Measurements from ENCODE around the gene TANC1.

TANC1 gene

GRCh38 chr2:159185401-159186130 is 217.1 kb downstream of the TANC1 start:
- Histone ChIP-seq H3K27ac (no peak overlapping the region), H3K9me3 (no peaks in the 10 kb centered on the region), H3K27me3 (no peaks in the 10 kb centered on the region), H3K4me1 (no peaks in the 10 kb centered on the region), H3K4me3 (no peak overlapping the region), H3K36me3 (peaks cover 11 to 76% (median 19%) of the 10 kb centered on the region in 3 donors)
- TF ChIP-seq, protein P1, sequence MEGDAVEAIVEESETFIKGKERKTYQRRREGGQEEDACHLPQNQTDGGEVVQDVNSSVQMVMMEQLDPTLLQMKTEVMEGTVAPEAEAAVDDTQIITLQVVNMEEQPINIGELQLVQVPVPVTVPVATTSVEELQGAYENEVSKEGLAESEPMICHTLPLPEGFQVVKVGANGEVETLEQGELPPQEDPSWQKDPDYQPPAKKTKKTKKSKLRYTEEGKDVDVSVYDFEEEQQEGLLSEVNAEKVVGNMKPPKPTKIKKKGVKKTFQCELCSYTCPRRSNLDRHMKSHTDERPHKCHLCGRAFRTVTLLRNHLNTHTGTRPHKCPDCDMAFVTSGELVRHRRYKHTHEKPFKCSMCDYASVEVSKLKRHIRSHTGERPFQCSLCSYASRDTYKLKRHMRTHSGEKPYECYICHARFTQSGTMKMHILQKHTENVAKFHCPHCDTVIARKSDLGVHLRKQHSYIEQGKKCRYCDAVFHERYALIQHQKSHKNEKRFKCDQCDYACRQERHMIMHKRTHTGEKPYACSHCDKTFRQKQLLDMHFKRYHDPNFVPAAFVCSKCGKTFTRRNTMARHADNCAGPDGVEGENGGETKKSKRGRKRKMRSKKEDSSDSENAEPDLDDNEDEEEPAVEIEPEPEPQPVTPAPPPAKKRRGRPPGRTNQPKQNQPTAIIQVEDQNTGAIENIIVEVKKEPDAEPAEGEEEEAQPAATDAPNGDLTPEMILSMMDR (IDR thresholded peaks at IDR 0.05), result no peak
- intact Hi-C loops (cut with DNase I; ENCODE audit: low total_unique reads), result no loop called here
- no peak for DNase-seq

DNA sequence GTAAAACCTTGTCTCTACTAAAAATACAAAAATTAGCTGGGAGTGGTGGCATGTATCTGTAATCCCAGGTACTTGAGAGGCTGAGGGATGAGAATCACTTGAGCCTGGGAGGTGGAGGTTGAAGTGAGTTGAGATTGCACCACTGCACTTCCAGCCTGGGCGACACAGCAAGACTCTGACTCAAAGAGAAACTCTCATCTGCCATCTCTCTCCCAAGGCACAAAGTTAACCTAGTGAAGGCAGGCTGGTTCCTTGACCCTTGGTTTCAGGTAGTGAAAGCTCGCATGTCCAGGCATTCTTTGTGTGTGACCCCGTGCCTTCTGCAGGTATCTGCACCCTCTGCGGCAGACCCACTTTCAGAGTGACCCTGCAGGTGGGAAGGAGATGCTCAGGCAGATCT is 218.0 kb downstream of the TANC1 start:
- no peaks in the 10 kb centered on the region for H3K4me1 ChIP-seq
- no peaks in the 10 kb centered on the region for H3K9me3 ChIP-seq
- intact Hi-C loops (cut with DNase I; ENCODE audit: low total_unique reads), result no loop called here
- TF ChIP-seq, protein P1 (IDR thresholded peaks at IDR 0.05), result no peak
- peaks cover 11 to 76% (median 11%) of the 10 kb centered on the region in 3 donors for H3K36me3 ChIP-seq
- no peak for DNase-seq
- no peak overlapping the region for H3K27ac ChIP-seq
- H3K4me3 ChIP-seq, result no peak overlapping the region
- H3K27me3 ChIP-seq, result no peaks in the 10 kb centered on the region

GRCh38 chr2:159187106-159187505 is 218.7 kb downstream of the TANC1 start:
- peaks cover 5 to 74% (median 8%) of the 10 kb centered on the region in 3 donors for H3K36me3 ChIP-seq
- no peak overlapping the region for H3K27ac ChIP-seq

DNA sequence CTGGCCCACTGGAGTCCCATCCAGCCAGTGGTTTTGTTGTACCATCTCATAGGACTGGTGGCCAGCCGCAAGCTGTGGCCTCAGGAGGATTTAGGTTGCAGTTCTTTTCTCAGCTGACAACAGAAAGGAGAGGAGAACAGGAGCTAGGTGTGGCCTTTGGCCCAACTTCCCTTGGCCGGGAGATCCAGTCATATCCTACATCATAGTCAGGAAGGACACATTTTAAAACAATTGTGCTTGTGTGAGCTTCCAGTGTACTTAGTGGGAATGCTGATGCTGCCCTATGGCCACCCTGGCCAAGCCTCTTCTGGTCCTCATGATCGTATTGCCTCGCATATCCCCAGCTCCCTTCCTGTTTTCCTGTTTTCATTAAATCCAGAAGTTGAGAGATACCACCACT is 220.0 kb downstream of the TANC1 start:
- H3K27ac ChIP-seq, result no peak overlapping the region

More at GRCh38 chr2:159187106-159187505, 218.7 kb downstream of the TANC1 start:
- Histone ChIP-seq H3K4me1 (no peaks in the 10 kb centered on the region), H3K9me3 (no peaks in the 10 kb centered on the region), H3K4me3 (no peak overlapping the region), H3K27me3 (no peaks in the 10 kb centered on the region)
- intact Hi-C loops (cut with DNase I; ENCODE audit: low total_unique reads), result no loop called here
- DNase-seq, result no peak
- TF ChIP-seq, protein P1 (IDR thresholded peaks at IDR 0.05), result no peak

GRCh38 chr2:159192371-159192918 is 224.0 kb downstream of the TANC1 start:
- peaks cover 0 to 21% (median 3%) of the 10 kb centered on the region in 4 donors for H3K4me1 ChIP-seq
- H3K27ac ChIP-seq, result no peak overlapping the region
- DNase-seq, result no peak
- TF ChIP-seq, protein P1 (IDR thresholded peaks at IDR 0.05), result no peak
- H3K4me3 ChIP-seq, result no peak overlapping the region
- intact Hi-C loops (cut with DNase I; ENCODE audit: low total_unique reads), result no loop called here
- H3K36me3 ChIP-seq, result peaks cover 2 to 84% (median 7%) of the 10 kb centered on the region in 3 donors
- no peaks in the 10 kb centered on the region for H3K27me3 ChIP-seq
- H3K9me3 ChIP-seq, result no peaks in the 10 kb centered on the region

More for the DNA sequence above, 220.0 kb downstream of the TANC1 start:
- H3K4me3 ChIP-seq, result no peak overlapping the region
- no peaks in the 10 kb centered on the region for H3K9me3 ChIP-seq
- intact Hi-C loops (cut with DNase I; ENCODE audit: low total_unique reads), result no loop called here
- no peaks in the 10 kb centered on the region for H3K4me1 ChIP-seq
- H3K27me3 ChIP-seq, result no peaks in the 10 kb centered on the region
- TF ChIP-seq, protein P1 (IDR thresholded peaks at IDR 0.05), result no peak
- DNase-seq, result no peak
- peaks cover 5 to 84% (median 8%) of the 10 kb centered on the region in 3 donors for H3K36me3 ChIP-seq

Measured in tibial artery (tissue), 4 donors.